Neural cell (in vitro differentiated cells): ENCODE data around the gene TPGS1. TPM values are rescaled to one million over a fixed set of nuclear protein-coding genes. Genes with fewer than 3 reads are reported as not detected.

Source experiments
- H2AFZ ChIP-seq: fragments of 200-600, 300-800 bp; sonication (generic), shearing (Covaris generic); 2 replicates; pipeline ENCODE4 v1.6.0; 2014; ENCODE audit warnings: low read depth, mild to moderate bottlenecking, antibody characterized with exemption, low read length, moderate library complexity
- H3F3A ChIP-seq: fragments of 200-600 bp; shearing (Covaris generic); 2 replicates; pipeline ENCODE4 v1.6.1; 2016; ENCODE audit warnings: mild to moderate bottlenecking, moderate library complexity, mixed read lengths, antibody characterized with exemption, low read length; ENCODE audit not compliant: insufficient read depth, poor library complexity, severe bottlenecking
- H3K27ac ChIP-seq: fragments of 200-600, 300-800 bp; sonication (generic), shearing (Covaris generic); 2 replicates; pipeline ENCODE4 v1.5.1; 2014; ENCODE audit warnings: mild to moderate bottlenecking, low read length, moderate library complexity
- H3K27me3 ChIP-seq: fragments of 300-800, 200-600 bp; sonication (generic), shearing (Covaris generic); 2 replicates; pipeline ENCODE4 v1.6.0; 2014; ENCODE audit warnings: mild to moderate bottlenecking, low read depth, low read length, moderate library complexity; ENCODE audit not compliant: insufficient read depth
- H3K36me3 ChIP-seq: fragments of 300-800, 200-600 bp; sonication (generic), shearing (Covaris generic); 2 replicates; pipeline ENCODE4 v1.5.1; 2014; ENCODE audit warnings: mild to moderate bottlenecking, antibody characterized with exemption, low read length, moderate library complexity; ENCODE audit not compliant: insufficient read depth
- H3K4me2 ChIP-seq: fragments of 300-800, 200-600 bp; sonication (generic), shearing (Covaris generic); 2 replicates; pipeline ENCODE4 v1.6.0; 2014; ENCODE audit warnings: mild to moderate bottlenecking, low read length
- H3K4me3 ChIP-seq: fragments of 300-800, 200-600 bp; sonication (generic), shearing (Covaris generic); 2 replicates; pipeline ENCODE4 v1.5.1; 2014; ENCODE audit warnings: mild to moderate bottlenecking, low read length, moderate library complexity
- H3K79me2 ChIP-seq: fragments of 200-600 bp; shearing (Covaris generic); replicated peaks from 2 replicates; pipeline ENCODE4 v1.6.0; 2014; ENCODE audit warnings: mild to moderate bottlenecking, low read length, moderate library complexity; ENCODE audit not compliant: insufficient read depth
- H3K9ac ChIP-seq: fragments of 300-800, 200-600 bp; sonication (generic), shearing (Covaris generic); 2 replicates; pipeline ENCODE4 v1.6.1; 2016; ENCODE audit warnings: mild to moderate bottlenecking, low read length, mixed read lengths
- H3K9me2 ChIP-seq: fragments of 200-600 bp; shearing (Covaris generic); 2 replicates; pipeline ENCODE4 v1.6.1; 2016; ENCODE audit warnings: mild to moderate bottlenecking, low read length, mixed read lengths; ENCODE audit not compliant: insufficient read depth
- H3K9me3 ChIP-seq: fragments of 200-600, 300-800 bp; sonication (generic), shearing (Covaris generic); 2 replicates; pipeline ENCODE4 v1.6.1; 2016; ENCODE audit warnings: mild to moderate bottlenecking, mixed run types, low read length, moderate library complexity, mixed read lengths
- H4K20me1 ChIP-seq: fragments of 200-600 bp; shearing (Covaris generic); 2 replicates; pipeline ENCODE4 v1.6.1; 2016; ENCODE audit warnings: mild to moderate bottlenecking, mixed run types; ENCODE audit not compliant: insufficient read depth
- EP300 ChIP-seq: fragments of 450-650 bp; conservative IDR thresholded peaks from 2 replicates; pipeline ENCODE4 v1.6.1; 2014; ENCODE audit warnings: antibody characterized with exemption, mild to moderate bottlenecking, moderate library complexity; ENCODE audit not compliant: poor library complexity, severe bottlenecking
- EZH2 ChIP-seq: fragments of 200-600, 300-800 bp; shearing (Covaris generic), sonication (generic); IDR thresholded peaks from 2 replicates; pipeline ENCODE4 v1.6.1; 2014; ENCODE audit warnings: antibody characterized with exemption, low read length, borderline replicate concordance, mild to moderate bottlenecking; ENCODE audit not compliant: insufficient read depth, poor library complexity, severe bottlenecking
- MXI1 ChIP-seq: fragments of 450-650 bp; conservative IDR thresholded peaks from 2 replicates; pipeline ENCODE4 v1.6.1; 2014; ENCODE audit warnings: antibody characterized with exemption, mild to moderate bottlenecking; ENCODE audit not compliant: poor library complexity, severe bottlenecking
- POLR2AphosphoS5 ChIP-seq: IDR thresholded peaks from 2 replicates; pipeline ENCODE4 v1.6.1; 2012
- RAD21 ChIP-seq: fragments of 450-650 bp; conservative IDR thresholded peaks from 2 replicates; pipeline ENCODE4 v1.6.1; 2014; ENCODE audit warnings: antibody characterized with exemption, mild to moderate bottlenecking, moderate library complexity
- SMC3 ChIP-seq: fragments of 450-650 bp; conservative IDR thresholded peaks from 2 replicates; pipeline ENCODE4 v1.6.1; 2014; ENCODE audit warnings: antibody characterized with exemption, mild to moderate bottlenecking, moderate library complexity; ENCODE audit not compliant: poor library complexity
- TAF1 ChIP-seq: IDR thresholded peaks from 2 replicates; pipeline ENCODE4 v1.6.1; 2012; ENCODE audit warnings: low read depth
- polyA plus RNA-seq: library from polyadenylated mRNA; depleted of rRNA; stranded (reverse); fragments of >200 nt; gene quantifications from 2 replicates; pipeline ENCODE4 v1.2.3, GENCODE V29; 2014
- TF ChIP-seq, protein P1 (sequence below): IDR thresholded peaks from 2 replicates; pipeline ENCODE4 v1.6.1; 2012; ENCODE audit warnings: borderline replicate concordance
- TF ChIP-seq, protein P2 (sequence below): fragments of 450-650 bp; IDR thresholded peaks from 2 replicates; pipeline ENCODE4 v1.5.1; 2014; ENCODE audit warnings: antibody characterized with exemption, mild to moderate bottlenecking, moderate library complexity; ENCODE audit not compliant: poor library complexity, severe bottlenecking

The TPGS1 gene
- polyA plus RNA-seq, 1 donor from 2014 or later, result 79.6 TPM

GRCh38 chr19:547117-547516 is 39.8 kb downstream of the TPGS1 start:
- no peaks in the 10 kb centered on the region for H3K9me2 ChIP-seq
- H3K4me3 ChIP-seq, result no peak overlapping the region
- no peaks in the 10 kb centered on the region for H4K20me1 ChIP-seq
- no peaks in the 10 kb centered on the region for H3K36me3 ChIP-seq
- H3K27ac ChIP-seq, result no peak overlapping the region
- TF ChIP-seq TAF1, result no peak
- no peak for TF ChIP-seq POLR2AphosphoS5
- TF ChIP-seq, protein P1, sequence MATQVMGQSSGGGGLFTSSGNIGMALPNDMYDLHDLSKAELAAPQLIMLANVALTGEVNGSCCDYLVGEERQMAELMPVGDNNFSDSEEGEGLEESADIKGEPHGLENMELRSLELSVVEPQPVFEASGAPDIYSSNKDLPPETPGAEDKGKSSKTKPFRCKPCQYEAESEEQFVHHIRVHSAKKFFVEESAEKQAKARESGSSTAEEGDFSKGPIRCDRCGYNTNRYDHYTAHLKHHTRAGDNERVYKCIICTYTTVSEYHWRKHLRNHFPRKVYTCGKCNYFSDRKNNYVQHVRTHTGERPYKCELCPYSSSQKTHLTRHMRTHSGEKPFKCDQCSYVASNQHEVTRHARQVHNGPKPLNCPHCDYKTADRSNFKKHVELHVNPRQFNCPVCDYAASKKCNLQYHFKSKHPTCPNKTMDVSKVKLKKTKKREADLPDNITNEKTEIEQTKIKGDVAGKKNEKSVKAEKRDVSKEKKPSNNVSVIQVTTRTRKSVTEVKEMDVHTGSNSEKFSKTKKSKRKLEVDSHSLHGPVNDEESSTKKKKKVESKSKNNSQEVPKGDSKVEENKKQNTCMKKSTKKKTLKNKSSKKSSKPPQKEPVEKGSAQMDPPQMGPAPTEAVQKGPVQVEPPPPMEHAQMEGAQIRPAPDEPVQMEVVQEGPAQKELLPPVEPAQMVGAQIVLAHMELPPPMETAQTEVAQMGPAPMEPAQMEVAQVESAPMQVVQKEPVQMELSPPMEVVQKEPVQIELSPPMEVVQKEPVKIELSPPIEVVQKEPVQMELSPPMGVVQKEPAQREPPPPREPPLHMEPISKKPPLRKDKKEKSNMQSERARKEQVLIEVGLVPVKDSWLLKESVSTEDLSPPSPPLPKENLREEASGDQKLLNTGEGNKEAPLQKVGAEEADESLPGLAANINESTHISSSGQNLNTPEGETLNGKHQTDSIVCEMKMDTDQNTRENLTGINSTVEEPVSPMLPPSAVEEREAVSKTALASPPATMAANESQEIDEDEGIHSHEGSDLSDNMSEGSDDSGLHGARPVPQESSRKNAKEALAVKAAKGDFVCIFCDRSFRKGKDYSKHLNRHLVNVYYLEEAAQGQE, result no peak
- no peak for TF ChIP-seq MXI1
- TF ChIP-seq EZH2, result no peak
- TF ChIP-seq RAD21, result no peak
- TF ChIP-seq, protein P2, sequence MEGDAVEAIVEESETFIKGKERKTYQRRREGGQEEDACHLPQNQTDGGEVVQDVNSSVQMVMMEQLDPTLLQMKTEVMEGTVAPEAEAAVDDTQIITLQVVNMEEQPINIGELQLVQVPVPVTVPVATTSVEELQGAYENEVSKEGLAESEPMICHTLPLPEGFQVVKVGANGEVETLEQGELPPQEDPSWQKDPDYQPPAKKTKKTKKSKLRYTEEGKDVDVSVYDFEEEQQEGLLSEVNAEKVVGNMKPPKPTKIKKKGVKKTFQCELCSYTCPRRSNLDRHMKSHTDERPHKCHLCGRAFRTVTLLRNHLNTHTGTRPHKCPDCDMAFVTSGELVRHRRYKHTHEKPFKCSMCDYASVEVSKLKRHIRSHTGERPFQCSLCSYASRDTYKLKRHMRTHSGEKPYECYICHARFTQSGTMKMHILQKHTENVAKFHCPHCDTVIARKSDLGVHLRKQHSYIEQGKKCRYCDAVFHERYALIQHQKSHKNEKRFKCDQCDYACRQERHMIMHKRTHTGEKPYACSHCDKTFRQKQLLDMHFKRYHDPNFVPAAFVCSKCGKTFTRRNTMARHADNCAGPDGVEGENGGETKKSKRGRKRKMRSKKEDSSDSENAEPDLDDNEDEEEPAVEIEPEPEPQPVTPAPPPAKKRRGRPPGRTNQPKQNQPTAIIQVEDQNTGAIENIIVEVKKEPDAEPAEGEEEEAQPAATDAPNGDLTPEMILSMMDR, result no peak
- no peak for TF ChIP-seq SMC3
- no peak for TF ChIP-seq EP300
- H3K79me2 ChIP-seq, result no peaks in the 10 kb centered on the region
- H3K27me3 ChIP-seq, result no peaks in the 10 kb centered on the region
- H3F3A ChIP-seq, result no peaks in the 10 kb centered on the region
- H2AFZ ChIP-seq, result no peak overlapping the region
- no peaks in the 10 kb centered on the region for H3K9me3 ChIP-seq
- no peak overlapping the region for H3K4me2 ChIP-seq
- no peak overlapping the region for H3K9ac ChIP-seq

DNA sequence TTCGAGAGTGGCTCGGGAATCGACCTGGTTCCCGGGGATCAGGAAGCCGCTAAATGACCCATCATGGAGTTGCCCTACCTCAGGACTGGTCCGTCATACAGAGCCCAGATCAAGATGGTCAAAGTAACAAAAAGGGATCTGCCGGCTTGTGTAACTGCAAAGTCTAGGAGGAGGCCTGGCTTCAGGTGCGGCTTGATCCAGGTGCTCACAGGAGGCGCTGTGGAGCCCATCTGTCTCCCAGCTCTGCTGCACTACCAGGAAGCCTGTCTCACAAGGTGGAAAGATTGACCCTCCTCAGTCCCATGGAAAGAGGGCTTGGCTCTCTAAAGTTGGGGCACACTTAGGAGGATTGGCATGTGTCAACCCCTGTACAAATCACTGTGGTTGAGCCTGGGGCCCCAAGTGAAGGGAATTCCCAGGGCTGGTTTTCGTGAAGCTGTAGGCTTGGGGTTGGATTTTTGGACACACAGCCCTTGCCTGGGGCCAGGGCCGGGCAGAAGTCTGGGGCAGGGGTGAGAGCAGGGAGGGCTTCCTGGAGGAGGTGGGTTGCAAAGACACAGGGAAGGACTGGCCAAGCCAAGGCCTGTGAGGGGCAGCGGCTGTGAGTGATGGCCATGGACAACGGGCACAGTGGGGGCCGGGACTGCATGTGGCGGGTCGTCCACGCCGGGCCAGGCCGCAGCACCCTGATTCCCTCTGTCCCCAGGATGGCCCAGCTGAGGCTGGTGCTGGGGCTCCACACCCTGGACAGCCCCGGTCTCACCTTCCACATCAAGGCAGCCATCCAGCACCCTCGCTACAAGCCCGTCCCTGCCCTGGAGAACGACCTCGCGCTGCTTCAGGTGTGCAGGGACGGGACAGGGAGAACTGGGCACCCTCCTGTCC is 40.8 kb downstream of the TPGS1 start:
- H3K4me3 ChIP-seq, result no peak overlapping the region
- H3K9ac ChIP-seq, result no peak overlapping the region
- no peaks in the 10 kb centered on the region for H3F3A ChIP-seq
- H3K79me2 ChIP-seq, result no peaks in the 10 kb centered on the region
- no peak overlapping the region for H2AFZ ChIP-seq
- no peaks in the 10 kb centered on the region for H3K9me3 ChIP-seq
- H3K27me3 ChIP-seq, result no peaks in the 10 kb centered on the region
- no peaks in the 10 kb centered on the region for H3K9me2 ChIP-seq
- H3K4me2 ChIP-seq, result no peak overlapping the region
- TF ChIP-seq, protein P1, result no peak
- TF ChIP-seq POLR2AphosphoS5, result no peak
- no peak for TF ChIP-seq SMC3
- TF ChIP-seq EZH2, result no peak
- TF ChIP-seq EP300, result no peak
- TF ChIP-seq RAD21, result no peak
- no peak for TF ChIP-seq MXI1
- no peak for TF ChIP-seq TAF1
- TF ChIP-seq, protein P2, result no peak
- no peaks in the 10 kb centered on the region for H3K36me3 ChIP-seq
- no peaks in the 10 kb centered on the region for H4K20me1 ChIP-seq
- no peak overlapping the region for H3K27ac ChIP-seq
